AG04449 (cell line): ENCODE measurements around the gene ANKS3.
A peak's percentile ranks its signal among the peaks of the same experiment; 100 is the strongest.

Experiments used
- CTCF ChIA-PET: fragments of 350-600 bp; formaldehyde crosslinking; extraction: SDS; loops from one replicate; lab custom pipeline; 2021; ENCODE audit warnings: antibody characterized with exemption; lab: Yijun Ruan, JAX
- POLR2A ChIA-PET: fragments of 400-600, 350-600 bp; formaldehyde crosslinking; extraction: SDS; loops from one replicate; lab custom pipeline; 2020; ENCODE audit warnings: antibody characterized with exemption, inconsistent platforms; lab: Yijun Ruan, JAX
- DNase-seq: peaks from one replicate; pipeline ENCODE4 v3.0.0-alpha.2; 2010; ENCODE audit warnings: low read depth, low spot score
- H3K4me3 ChIP-seq: 2 replicates; pipeline ENCODE4 v1.5.1; 2011; ENCODE audit warnings: low read depth, mild to moderate bottlenecking, control low read depth, low read length
- CTCF ChIP-seq: IDR thresholded peaks from one replicate; pipeline ENCODE4 v1.5.1; 2011; ENCODE audit warnings: mild to moderate bottlenecking, moderate library complexity, low read length, control low read depth, inconsistent platforms; ENCODE audit not compliant: insufficient read depth; ENCODE audit errors: missing control alignments

The ANKS3 gene

GRCh38 chr16:4692460-4693295, 41.4 kb downstream of the ANKS3 start:
- peak overlapping the region; percentile 69 for H3K4me3 ChIP-seq
- ChIA-PET CTCF (interaction anchor here (0.5 to 4.5 kb wide), 7 partner anchors 9 to 263 kb away, joined by 3 to 20 read pairs (median 3); no protein-coding TSS in a partner anchor), POLR2A (interaction anchor here (1.1 kb wide), 1 partner anchor 41 kb away, joined by 4 read pairs; the partner anchor contains the start of genes ANKS3 and DNAAF8)
- DNase-seq = no peak
- TF ChIP-seq CTCF = no peak

- DNase-seq = no peak
- ChIA-PET CTCF (interaction anchor here (0.7 to 2.7 kb wide), 5 partner anchors 9 to 265 kb away, joined by 3 to 7 read pairs (median 3); partner anchors contain the start of gene MGRN1), POLR2A (no interaction called here)
- H3K4me3 ChIP-seq = no peak overlapping the region
- no peak for TF ChIP-seq CTCF
Observed at GRCh38 chr16:4691666-4692412, 42.2 kb downstream of the ANKS3 start.

- DNase-seq = no peak
- TF ChIP-seq CTCF = no peak
- POLR2A ChIA-PET = interaction anchor here (0.6 kb wide), 1 partner anchor 13 kb away, joined by 3 read pairs; no protein-coding TSS in a partner anchor
- CTCF ChIA-PET = interaction anchor here (0.8 to 2.7 kb wide), 2 partner anchors 67 to 265 kb away, joined by 3 to 7 read pairs; partner anchors contain the start of gene MGRN1
- H3K4me3 ChIP-seq = no peak overlapping the region
Observed at GRCh38 chr16:4690946-4691665, 43.0 kb downstream of the ANKS3 start.

GRCh38 chr16:4689864-4690704, 44.0 kb downstream of the ANKS3 start:
- H3K4me3 ChIP-seq = no peak overlapping the region
- no peak for DNase-seq
- ChIA-PET POLR2A (interaction anchor here (0.6 kb wide), 1 partner anchor 14 kb away, joined by 3 read pairs; no protein-coding TSS in a partner anchor), CTCF (interaction anchor here (2.7 kb wide), 1 partner anchor 266 kb away, joined by 7 read pairs; no protein-coding TSS in a partner anchor)
- TF ChIP-seq CTCF = no peak

GRCh38 chr16:4689091-4689671, 44.9 kb downstream of the ANKS3 start:
- DNase-seq = no peak
- H3K4me3 ChIP-seq = no peak overlapping the region
- no peak for TF ChIP-seq CTCF
- ChIA-PET POLR2A (no interaction called here), CTCF (interaction anchor here (2.7 kb wide), 1 partner anchor 267 kb away, joined by 7 read pairs; no protein-coding TSS in a partner anchor)
